ENCODE results near the gene CEMIP2. TPM values are rescaled to one million over a fixed set of nuclear protein-coding genes. Genes with fewer than 3 reads are reported as not detected.
"Not testable (repeated sequence)": the region's sequence is repeated elsewhere in the genome, so short reads cannot be mapped to it uniquely, and the experiment has no call there.

CEMIP2 gene
- total RNA-seq, 4 donors from 2014 or later = 7.4 to 50.7 (median 30.5) TPM

DNA sequence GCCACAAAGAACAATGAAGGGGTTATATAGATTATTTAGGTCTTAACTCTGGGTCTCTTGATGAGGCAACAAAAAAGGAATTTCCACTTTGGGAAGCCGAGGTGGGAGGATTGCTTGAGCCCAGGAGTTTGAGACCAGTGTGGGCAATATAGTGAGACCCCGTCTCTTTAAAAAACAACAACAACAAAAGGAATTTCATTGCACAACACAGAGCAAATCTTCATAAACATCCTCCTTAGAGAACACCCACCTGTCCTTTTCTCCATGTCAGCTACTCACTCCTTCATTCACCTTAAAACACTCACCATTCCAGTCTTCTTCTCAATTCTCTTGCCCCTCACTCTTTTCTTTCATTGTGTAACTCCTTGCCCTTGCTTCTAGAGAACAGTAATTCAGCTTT, 39.8 kb upstream of the CEMIP2 start:
- intact Hi-C loops (cut with DNase I; ENCODE audit: low total_unique reads) = no loop called here
- DNase-seq = no peak
- Histone ChIP-seq H3K4me1 (no peaks in the 10 kb centered on the region), H3K27ac (no peak overlapping the region), H3K9me3 (no peaks in the 10 kb centered on the region), H3K4me3 (no peak overlapping the region), H3K36me3 (no peaks in the 10 kb centered on the region), H3K27me3 (no peaks in the 10 kb centered on the region)
- TF ChIP-seq POLR2A (IDR thresholded peaks at IDR 0.05) = no peak
- TF ChIP-seq, protein P1, sequence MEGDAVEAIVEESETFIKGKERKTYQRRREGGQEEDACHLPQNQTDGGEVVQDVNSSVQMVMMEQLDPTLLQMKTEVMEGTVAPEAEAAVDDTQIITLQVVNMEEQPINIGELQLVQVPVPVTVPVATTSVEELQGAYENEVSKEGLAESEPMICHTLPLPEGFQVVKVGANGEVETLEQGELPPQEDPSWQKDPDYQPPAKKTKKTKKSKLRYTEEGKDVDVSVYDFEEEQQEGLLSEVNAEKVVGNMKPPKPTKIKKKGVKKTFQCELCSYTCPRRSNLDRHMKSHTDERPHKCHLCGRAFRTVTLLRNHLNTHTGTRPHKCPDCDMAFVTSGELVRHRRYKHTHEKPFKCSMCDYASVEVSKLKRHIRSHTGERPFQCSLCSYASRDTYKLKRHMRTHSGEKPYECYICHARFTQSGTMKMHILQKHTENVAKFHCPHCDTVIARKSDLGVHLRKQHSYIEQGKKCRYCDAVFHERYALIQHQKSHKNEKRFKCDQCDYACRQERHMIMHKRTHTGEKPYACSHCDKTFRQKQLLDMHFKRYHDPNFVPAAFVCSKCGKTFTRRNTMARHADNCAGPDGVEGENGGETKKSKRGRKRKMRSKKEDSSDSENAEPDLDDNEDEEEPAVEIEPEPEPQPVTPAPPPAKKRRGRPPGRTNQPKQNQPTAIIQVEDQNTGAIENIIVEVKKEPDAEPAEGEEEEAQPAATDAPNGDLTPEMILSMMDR (IDR thresholded peaks at IDR 0.05) = no peak

DNA sequence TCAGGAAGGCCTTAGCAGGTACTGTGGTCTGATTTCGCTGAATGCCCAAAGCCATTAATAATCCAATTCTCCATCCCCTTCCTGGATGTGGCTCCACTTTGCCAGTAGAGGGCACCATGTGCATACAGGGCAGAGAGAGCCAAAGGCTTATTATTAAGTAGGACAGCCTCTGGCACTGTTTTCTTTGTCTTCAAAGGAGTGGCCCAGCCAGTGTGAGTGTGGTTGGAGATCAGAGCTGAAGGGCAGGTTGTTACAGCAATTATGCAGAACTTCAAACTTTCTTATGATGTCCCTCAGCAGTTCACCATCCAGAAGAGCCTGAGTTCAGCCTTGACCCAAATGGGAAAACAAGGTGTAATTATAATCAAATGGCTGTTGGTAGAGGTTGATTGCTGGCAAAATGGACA, 38.6 kb upstream of the CEMIP2 start:
- Histone ChIP-seq H3K27ac (no peak overlapping the region), H3K4me1 (no peaks in the 10 kb centered on the region), H3K4me3 (no peak overlapping the region), H3K27me3 (no peaks in the 10 kb centered on the region), H3K36me3 (no peaks in the 10 kb centered on the region), H3K9me3 (no peaks in the 10 kb centered on the region)
- peak; percentile 19 to 22 for DNase-seq
- intact Hi-C loops (cut with DNase I; ENCODE audit: low total_unique reads) = no loop called here
- no peak for TF ChIP-seq POLR2A (IDR thresholded peaks at IDR 0.05)
- TF ChIP-seq, protein P1 (IDR thresholded peaks at IDR 0.05) = peak; percentile 49 to 78 (median 65)

DNA sequence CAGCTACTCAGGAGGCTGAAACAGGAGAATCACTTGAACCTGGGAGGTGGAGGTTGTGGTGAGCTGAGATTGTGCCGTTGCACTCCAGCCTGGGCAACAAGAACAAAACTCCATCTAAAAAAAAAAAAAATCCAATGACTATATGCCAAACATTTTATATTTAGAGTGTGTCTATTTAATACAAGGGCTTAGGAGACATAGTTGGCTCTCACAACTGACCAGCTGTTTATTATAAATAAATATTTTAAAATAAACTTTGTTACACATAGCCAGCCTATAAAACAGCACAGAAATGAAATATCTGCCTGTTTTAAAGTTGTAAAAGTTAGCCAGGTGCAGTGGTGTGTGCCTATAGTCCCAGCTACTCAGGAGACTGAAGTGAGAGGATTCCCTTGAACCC, 36.8 kb upstream of the CEMIP2 start:
- H3K4me3 ChIP-seq; H3K4me1 ChIP-seq; H3K9me3 ChIP-seq; intact Hi-C loops (cut with DNase I; ENCODE audit: low total_unique reads); H3K27me3 ChIP-seq; H3K36me3 ChIP-seq; H3K27ac ChIP-seq; DNase-seq: not testable (repeated sequence)

DNA sequence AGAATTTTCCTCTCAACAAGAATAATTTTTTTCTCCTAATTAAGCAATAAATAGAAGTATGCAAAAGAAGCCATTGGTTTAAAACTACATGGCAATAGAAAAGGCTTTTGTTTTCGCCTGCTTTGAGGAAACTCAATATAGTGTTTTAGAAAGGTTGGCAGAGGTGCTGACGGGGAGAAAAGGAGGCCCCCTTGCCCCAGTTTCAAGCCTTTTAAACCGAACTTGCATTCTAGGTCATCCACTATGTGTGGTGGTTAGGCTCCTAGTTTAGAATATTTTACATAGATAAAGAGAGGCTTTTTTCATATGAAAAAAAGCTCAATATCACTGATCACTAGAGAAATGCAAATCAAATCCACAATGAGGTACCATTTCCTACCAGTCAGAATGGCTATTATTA, 33.5 kb upstream of the CEMIP2 start:
- H3K4me3 ChIP-seq = no peak overlapping the region
- H3K4me1 ChIP-seq = no peaks in the 10 kb centered on the region
- H3K27me3 ChIP-seq = no peaks in the 10 kb centered on the region
- TF ChIP-seq POLR2A (IDR thresholded peaks at IDR 0.05) = no peak
- TF ChIP-seq, protein P1 (IDR thresholded peaks at IDR 0.05) = no peak
- no peak for DNase-seq
- H3K36me3 ChIP-seq = no peaks in the 10 kb centered on the region
- H3K27ac ChIP-seq = no peak overlapping the region
- no peaks in the 10 kb centered on the region for H3K9me3 ChIP-seq
- intact Hi-C loops (cut with DNase I; ENCODE audit: low total_unique reads) = no loop called here

DNA sequence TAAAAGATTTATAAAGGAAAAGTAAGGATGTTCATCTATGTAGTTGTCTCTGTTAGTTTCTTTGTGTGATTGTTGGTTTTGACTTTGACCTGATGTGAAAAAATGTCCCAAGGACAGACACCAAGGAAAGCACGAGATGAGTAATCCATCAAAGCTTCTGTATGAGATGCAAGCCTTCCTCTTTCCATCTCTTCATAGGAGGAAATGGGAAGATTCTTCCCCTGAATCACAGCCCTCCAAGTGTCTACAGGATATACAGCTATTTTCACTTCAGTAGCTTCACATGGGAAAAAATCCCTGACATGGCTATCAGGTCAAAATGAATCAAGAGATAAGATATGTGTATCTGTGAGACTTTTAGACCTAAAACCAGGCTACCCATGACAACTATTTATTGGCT, 29.0 kb upstream of the CEMIP2 start:
- Histone ChIP-seq H3K36me3 (no peaks in the 10 kb centered on the region), H3K9me3 (no peaks in the 10 kb centered on the region), H3K27me3 (no peaks in the 10 kb centered on the region), H3K4me3 (no peak overlapping the region), H3K4me1 (no peaks in the 10 kb centered on the region), H3K27ac (no peak overlapping the region)
- TF ChIP-seq, protein P1 (IDR thresholded peaks at IDR 0.05) = no peak
- TF ChIP-seq POLR2A (IDR thresholded peaks at IDR 0.05) = no peak
- DNase-seq = no peak
- intact Hi-C loops (cut with DNase I; ENCODE audit: low total_unique reads) = no loop called here

DNA sequence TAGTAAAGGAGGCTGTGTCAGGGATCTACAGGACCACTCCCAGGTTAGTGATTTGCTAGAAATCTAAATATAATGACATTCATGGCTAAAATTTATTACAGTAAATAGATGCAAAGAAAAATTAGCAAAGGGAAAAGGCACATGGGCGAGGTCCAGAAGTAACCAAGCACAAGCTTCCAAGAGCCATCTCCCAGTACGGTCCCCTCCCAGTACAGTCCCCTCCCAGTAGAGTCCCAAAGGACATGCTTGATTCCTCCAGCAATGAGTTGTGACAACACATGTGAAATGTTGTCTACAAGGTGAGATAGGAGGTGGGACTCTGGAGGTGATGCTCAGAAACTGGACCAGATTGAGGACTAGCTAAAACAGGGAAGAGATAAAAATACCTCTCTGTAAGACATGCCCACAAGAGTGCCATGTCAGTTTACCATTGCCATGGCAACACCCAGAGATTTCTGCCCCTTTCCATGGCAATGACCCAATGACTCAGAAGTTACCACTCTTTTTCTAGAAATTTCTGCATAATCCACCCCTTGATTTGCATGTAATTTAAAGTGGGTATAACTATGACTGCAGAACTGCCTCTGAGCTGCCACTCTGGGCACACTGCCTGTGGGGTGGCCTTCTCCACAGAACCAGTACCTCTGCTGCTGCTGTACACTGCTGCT, 27.9 kb upstream of the CEMIP2 start:
- no peaks in the 10 kb centered on the region for H3K27me3 ChIP-seq
- no peaks in the 10 kb centered on the region for H3K36me3 ChIP-seq
- H3K4me1 ChIP-seq = no peaks in the 10 kb centered on the region
- intact Hi-C loops (cut with DNase I; ENCODE audit: low total_unique reads) = no loop called here
- DNase-seq = no peak
- no peak overlapping the region for H3K4me3 ChIP-seq
- no peak overlapping the region for H3K27ac ChIP-seq
- TF ChIP-seq POLR2A (IDR thresholded peaks at IDR 0.05) = no peak
- TF ChIP-seq, protein P1 (IDR thresholded peaks at IDR 0.05) = no peak
- H3K9me3 ChIP-seq = no peaks in the 10 kb centered on the region

Measured in uterus (tissue), 4 donors.